GM23338 (cell line): ENCODE results near the gene CD247. TPM values are rescaled to one million over a fixed set of nuclear protein-coding genes. Genes with fewer than 3 reads are reported as not detected.

ENCODE experiments used
- ATAC-seq: fragments of 200-7000 bp; cut with Tn5 transposase; 3 replicates; pipeline ENCODE4 v1.9.1; 2020
- DNase-seq: peaks from one replicate; pipeline ENCODE4 v3.0.0-alpha.2; 2015; ENCODE audit warnings: low spot score
- H2AFZ ChIP-seq: fragments of 200-600 bp; sonication (generic); 2 replicates; pipeline ENCODE4 v1.8.0; 2016; ENCODE audit warnings: antibody characterized with exemption, mild to moderate bottlenecking, moderate library complexity
- H3F3A ChIP-seq: fragments of 200-600 bp; sonication (generic); replicated peaks from 2 replicates; pipeline ENCODE4 v1.8.0; 2017; ENCODE audit warnings: antibody characterized with exemption, mixed run types, low read depth
- H3K27ac ChIP-seq: fragments of 200-600 bp; sonication (generic); 2 replicates; pipeline ENCODE4 v1.6.1; 2016; ENCODE audit warnings: low read depth
- H3K27me3 ChIP-seq: fragments of 200-600 bp; sonication (generic); 2 replicates; pipeline ENCODE4 v1.8.0; 2016; ENCODE audit warnings: mild to moderate bottlenecking, mixed run types, moderate library complexity; ENCODE audit not compliant: insufficient read depth
- H3K36me3 ChIP-seq: fragments of 200-600 bp; sonication (generic); 2 replicates; pipeline ENCODE4 v1.8.0; 2016; ENCODE audit warnings: mild to moderate bottlenecking; ENCODE audit not compliant: insufficient read depth
- H3K4me1 ChIP-seq: fragments of 200-600 bp; sonication (generic); 2 replicates; pipeline ENCODE4 v1.8.0; 2016; ENCODE audit warnings: mild to moderate bottlenecking, moderate library complexity; ENCODE audit not compliant: insufficient read depth
- H3K4me2 ChIP-seq: fragments of 200-600 bp; sonication (generic); 2 replicates; pipeline ENCODE4 v1.7.1; 2017; ENCODE audit warnings: mixed run types
- H3K4me3 ChIP-seq: fragments of 200-600 bp; sonication (generic); 2 replicates; pipeline ENCODE4 v1.6.1; 2016; ENCODE audit warnings: mixed run types
- H3K79me2 ChIP-seq: fragments of 200-600 bp; sonication (generic); replicated peaks from 2 replicates; pipeline ENCODE4 v1.8.0; 2017; ENCODE audit warnings: mild to moderate bottlenecking; ENCODE audit not compliant: insufficient read depth
- H3K9me2 ChIP-seq: fragments of 200-600 bp; sonication (generic); 2 replicates; pipeline ENCODE4 v1.8.0; 2017; ENCODE audit not compliant: insufficient read depth
- H4K20me1 ChIP-seq: fragments of 200-600 bp; sonication (generic); replicated peaks from 2 replicates; pipeline ENCODE4 v1.8.0; 2017; ENCODE audit warnings: mild to moderate bottlenecking; ENCODE audit not compliant: insufficient read depth
- H3K27ac Mint-ChIP-seq: 2 replicates; pipeline ENCODE4 v1.8.0; 2020; ENCODE audit warnings: inconsistent platforms, mild to moderate bottlenecking, moderate library complexity, mixed read lengths
- H3K27me3 Mint-ChIP-seq: 3 replicates; pipeline ENCODE4 v1.8.0; 2022; ENCODE audit warnings: low read depth, mild to moderate bottlenecking, moderate library complexity, mixed read lengths, inconsistent platforms; ENCODE audit not compliant: insufficient read depth, poor library complexity
- H3K36me3 Mint-ChIP-seq: 3 replicates; pipeline ENCODE4 v1.8.0; 2021; ENCODE audit warnings: low read depth, mild to moderate bottlenecking, inconsistent platforms, moderate library complexity, mixed read lengths
- H3K4me1 Mint-ChIP-seq: 3 replicates; pipeline ENCODE4 v1.8.0; 2020; ENCODE audit warnings: mild to moderate bottlenecking, inconsistent platforms, mixed read lengths
- H3K4me3 Mint-ChIP-seq: 3 replicates; pipeline ENCODE4 v1.8.0; 2021; ENCODE audit warnings: moderate library complexity, mild to moderate bottlenecking, inconsistent platforms, mixed read lengths
- H3K9me3 Mint-ChIP-seq: 3 replicates; pipeline ENCODE4 v1.8.0; 2020; ENCODE audit warnings: moderate library complexity, mild to moderate bottlenecking, inconsistent platforms, mixed read lengths
- CREB1 ChIP-seq: fragments of 250-450 bp; sonication (Bioruptor Pico); IDR thresholded peaks from 2 replicates; pipeline ENCODE4 v1.5.0; 2020; ENCODE audit warnings: low read depth, mild to moderate bottlenecking, moderate library complexity
- CTCF ChIP-seq, 2 experiments: fragments of 200-600 bp in 1 of 2; sonication (generic) in 1 of 2; conservative IDR thresholded peaks; 2 replicates each; pipeline versions ENCODE4 v1.5.1 to v1.6.1; 2016 to 2017; ENCODE audit warnings: antibody characterized with exemption in 2 of 2, low read depth in 2 of 2, mild to moderate bottlenecking in 2 of 2, moderate library complexity in 1 of 2
- ETS1 ChIP-seq: IDR thresholded peaks from 2 replicates; pipeline ENCODE4 v1.6.1; 2016; ENCODE audit warnings: antibody characterized with exemption
- EZH2 ChIP-seq: fragments of 200-600 bp; sonication (generic); IDR thresholded peaks from one replicate; pipeline ENCODE4 v1.8.0; 2017; ENCODE audit warnings: antibody characterized with exemption, mild to moderate bottlenecking, low read depth; ENCODE audit not compliant: unreplicated experiment
- EZH2phosphoT487 ChIP-seq: fragments of 200-600 bp; sonication (generic); IDR thresholded peaks from one replicate; pipeline ENCODE4 v1.8.1; 2018; ENCODE audit warnings: antibody characterized with exemption; ENCODE audit not compliant: unreplicated experiment
- JUNB ChIP-seq: IDR thresholded peaks from one replicate; pipeline ENCODE4 v1.6.1; 2016; ENCODE audit warnings: antibody characterized with exemption; ENCODE audit not compliant: unreplicated experiment
- NANOG ChIP-seq: IDR thresholded peaks from 2 replicates; pipeline ENCODE4 v1.6.1; 2016; ENCODE audit warnings: antibody characterized with exemption, borderline replicate concordance
- POLR2AphosphoS5 ChIP-seq: IDR thresholded peaks from 2 replicates; pipeline ENCODE4 v1.6.1; 2016; ENCODE audit warnings: antibody characterized with exemption, low read depth
- REST ChIP-seq: IDR thresholded peaks from one replicate; pipeline ENCODE4 v1.6.1; 2018; ENCODE audit warnings: antibody characterized with exemption; ENCODE audit not compliant: unreplicated experiment
- STAT1 ChIP-seq: IDR thresholded peaks from one replicate; pipeline ENCODE4 v1.6.1; 2016; ENCODE audit warnings: antibody characterized with exemption; ENCODE audit not compliant: unreplicated experiment
- ZNF114 ChIP-seq: fragments of 250-450 bp; sonication (Bioruptor Pico); IDR thresholded peaks from 2 replicates; pipeline ENCODE4 v1.5.0; 2020; ENCODE audit warnings: mild to moderate bottlenecking, moderate library complexity
- ZNF331 ChIP-seq: fragments of 250-450 bp; sonication (Bioruptor Pico); IDR thresholded peaks from 2 replicates; pipeline ENCODE4 v1.5.0; 2020; ENCODE audit warnings: low read depth, mild to moderate bottlenecking, moderate library complexity
- polyA plus RNA-seq: library from polyadenylated mRNA; unstranded; fragments of >200 nt; fragmentation: Nextera tagmentation; extraction: Ambion mirVana; gene quantifications from 2 replicates; pipeline ENCODE4 v1.2.1, GENCODE V29; 2016
- total RNA-seq: library from RNA; depleted of rRNA; stranded (reverse); fragments of >200 nt; shearing (Covaris generic); gene quantifications from 2 replicates; pipeline ENCODE4 v1.2.3, GENCODE V29; 2014

Gene CD247
- total and polyA plus RNA-seq, 2 experiments from 2014 or later, result 1.2 to 1.4 TPM

GRCh38 chr1:167474191-167474641 lies 44.1 kb downstream of the CD247 start:
- Histone ChIP-seq H3K27me3 (no peaks in the 10 kb centered on the region), H2AFZ (no peak overlapping the region), H3K36me3 (no peaks in the 10 kb centered on the region), H3K9me2 (no peaks in the 10 kb centered on the region), H3F3A (no peaks in the 10 kb centered on the region), H3K4me1 (no peaks in the 10 kb centered on the region; the same call in 1 of the 2 replicates), H4K20me1 (no peaks in the 10 kb centered on the region), H3K4me3 (no peak overlapping the region), H3K27ac (no peak overlapping the region), H3K79me2 (no peaks in the 10 kb centered on the region), H3K4me2 (no peak overlapping the region)
- peaks cover 4% of the 10 kb centered on the region for H3K27me3 Mint-ChIP-seq
- ATAC-seq, result peak; percentile 23; the same call in 1 of the 3 replicates
- no peaks in the 10 kb centered on the region for H3K36me3 Mint-ChIP-seq
- DNase-seq, result no peak
- H3K9me3 Mint-ChIP-seq, result no peaks in the 10 kb centered on the region
- H3K4me1 Mint-ChIP-seq, result peaks cover 8% of the 10 kb centered on the region
- H3K4me3 Mint-ChIP-seq, result no peak overlapping the region
- H3K27ac Mint-ChIP-seq, result no peak overlapping the region
- no peak for TF ChIP-seq STAT1
- TF ChIP-seq CREB1 (CRISPR knock-in tag), result no peak
- TF ChIP-seq EZH2phosphoT487, result no peak
- TF ChIP-seq POLR2AphosphoS5, result no peak
- TF ChIP-seq ZNF114 (CRISPR knock-in tag), result no peak
- TF ChIP-seq EZH2, result no peak
- no peak for TF ChIP-seq CTCF (conservative IDR thresholded peaks at IDR 0.05; ENCODE audit: low read depth in 2 of 2)
- no peak for TF ChIP-seq JUNB
- TF ChIP-seq ZNF331 (CRISPR knock-in tag), result no peak
- no peak for TF ChIP-seq ETS1

GRCh38 chr1:167473761-167474160 lies 44.6 kb downstream of the CD247 start:
- H4K20me1 ChIP-seq, result no peaks in the 10 kb centered on the region
- DNase-seq, result no peak
- H3K27ac Mint-ChIP-seq, result no peak overlapping the region; the same call in 1 of the 2 replicates
- TF ChIP-seq JUNB (no peak), REST (no peak), NANOG (no peak), CREB1 (CRISPR knock-in tag) (no peak), POLR2AphosphoS5 (no peak), ZNF114 (CRISPR knock-in tag) (no peak), ETS1 (no peak)

More at GRCh38 chr1:167473761-167474160, 44.6 kb downstream of the CD247 start:
- H3K4me3 ChIP-seq, result no peak overlapping the region
- H3K9me2 ChIP-seq, result no peaks in the 10 kb centered on the region
- no peaks in the 10 kb centered on the region; the same call in 1 of the 2 replicates for H3K4me1 ChIP-seq
- no peak overlapping the region for H3K4me2 ChIP-seq
- H3K36me3 Mint-ChIP-seq, result no peaks in the 10 kb centered on the region
- H3K9me3 Mint-ChIP-seq, result no peaks in the 10 kb centered on the region
- H2AFZ ChIP-seq, result no peak overlapping the region
- H3K27me3 ChIP-seq, result no peaks in the 10 kb centered on the region
- H3K27ac ChIP-seq, result no peak overlapping the region
- H3F3A ChIP-seq, result no peaks in the 10 kb centered on the region
- H3K27me3 Mint-ChIP-seq, result peaks cover 4% of the 10 kb centered on the region
- no peak overlapping the region for H3K4me3 Mint-ChIP-seq
- no peaks in the 10 kb centered on the region for H3K36me3 ChIP-seq
- ATAC-seq, result no peak
- no peaks in the 10 kb centered on the region for H3K79me2 ChIP-seq
- peaks cover 8% of the 10 kb centered on the region for H3K4me1 Mint-ChIP-seq
